ENCODE data around the gene ADCY6.
A peak's percentile ranks its signal among the peaks of the same experiment; 100 is the strongest.

ADCY6 gene

DNA sequence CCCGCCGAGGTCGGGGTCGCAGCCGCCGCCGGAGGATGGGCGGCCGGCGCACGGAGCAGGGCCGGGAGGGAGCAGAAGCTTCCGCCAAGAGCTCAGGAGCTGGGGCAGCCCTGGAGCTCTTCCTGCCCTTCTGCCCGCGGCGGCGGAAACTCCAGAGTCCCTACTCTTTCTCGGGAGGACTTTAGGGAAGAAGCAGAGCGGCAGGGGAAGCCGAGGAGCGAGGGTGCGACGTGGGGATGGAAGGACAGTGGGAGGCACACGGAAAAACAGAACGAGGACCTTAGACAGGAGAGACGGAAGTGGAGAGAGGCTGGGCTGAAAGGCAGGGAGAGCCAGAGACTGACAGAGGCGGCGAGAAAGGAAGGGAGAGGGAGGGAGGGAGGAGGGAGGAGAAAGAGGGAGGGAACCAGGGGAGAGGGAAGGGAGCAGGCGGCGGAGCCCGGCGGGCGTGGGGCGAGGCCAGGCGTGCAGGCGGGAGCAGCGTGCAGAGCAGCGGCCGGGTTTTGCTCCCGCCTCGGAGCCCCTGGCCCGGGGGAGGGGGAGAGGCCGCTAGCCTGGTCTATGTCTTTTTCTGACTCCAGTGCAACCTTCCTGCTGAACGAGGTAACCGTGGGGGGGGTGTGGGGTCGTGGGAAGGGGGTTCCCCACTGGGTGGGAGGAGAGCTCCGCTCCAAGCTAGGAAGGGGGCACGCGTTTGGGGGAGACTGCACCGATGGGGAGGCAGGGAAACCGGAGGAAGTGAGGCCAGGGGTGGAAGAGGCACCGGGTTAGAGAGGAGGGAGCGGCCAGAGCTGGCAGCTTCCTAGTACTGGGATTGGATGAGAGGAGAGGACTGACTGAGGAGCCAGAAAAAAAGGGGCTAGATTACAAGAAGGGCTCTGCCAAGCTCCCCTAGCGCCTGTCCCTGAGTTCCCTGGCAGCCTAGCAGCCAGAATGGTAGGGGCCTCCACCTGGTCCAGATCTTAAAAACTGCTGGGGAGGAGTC, 26.5 kb upstream of the ADCY6 start:
- peak; percentile 54 for DNase-seq (ENCODE audit: extremely low read depth, low read depth)
- TF ChIP-seq, protein P1, sequence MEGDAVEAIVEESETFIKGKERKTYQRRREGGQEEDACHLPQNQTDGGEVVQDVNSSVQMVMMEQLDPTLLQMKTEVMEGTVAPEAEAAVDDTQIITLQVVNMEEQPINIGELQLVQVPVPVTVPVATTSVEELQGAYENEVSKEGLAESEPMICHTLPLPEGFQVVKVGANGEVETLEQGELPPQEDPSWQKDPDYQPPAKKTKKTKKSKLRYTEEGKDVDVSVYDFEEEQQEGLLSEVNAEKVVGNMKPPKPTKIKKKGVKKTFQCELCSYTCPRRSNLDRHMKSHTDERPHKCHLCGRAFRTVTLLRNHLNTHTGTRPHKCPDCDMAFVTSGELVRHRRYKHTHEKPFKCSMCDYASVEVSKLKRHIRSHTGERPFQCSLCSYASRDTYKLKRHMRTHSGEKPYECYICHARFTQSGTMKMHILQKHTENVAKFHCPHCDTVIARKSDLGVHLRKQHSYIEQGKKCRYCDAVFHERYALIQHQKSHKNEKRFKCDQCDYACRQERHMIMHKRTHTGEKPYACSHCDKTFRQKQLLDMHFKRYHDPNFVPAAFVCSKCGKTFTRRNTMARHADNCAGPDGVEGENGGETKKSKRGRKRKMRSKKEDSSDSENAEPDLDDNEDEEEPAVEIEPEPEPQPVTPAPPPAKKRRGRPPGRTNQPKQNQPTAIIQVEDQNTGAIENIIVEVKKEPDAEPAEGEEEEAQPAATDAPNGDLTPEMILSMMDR (IDR thresholded peaks at IDR 0.05; ENCODE audit: low read depth, low read length, missing control alignments): no peak
- peak overlapping the region; percentile 83 for H3K4me3 ChIP-seq (replicated peaks; ENCODE audit: low read depth, low read length)

DNA sequence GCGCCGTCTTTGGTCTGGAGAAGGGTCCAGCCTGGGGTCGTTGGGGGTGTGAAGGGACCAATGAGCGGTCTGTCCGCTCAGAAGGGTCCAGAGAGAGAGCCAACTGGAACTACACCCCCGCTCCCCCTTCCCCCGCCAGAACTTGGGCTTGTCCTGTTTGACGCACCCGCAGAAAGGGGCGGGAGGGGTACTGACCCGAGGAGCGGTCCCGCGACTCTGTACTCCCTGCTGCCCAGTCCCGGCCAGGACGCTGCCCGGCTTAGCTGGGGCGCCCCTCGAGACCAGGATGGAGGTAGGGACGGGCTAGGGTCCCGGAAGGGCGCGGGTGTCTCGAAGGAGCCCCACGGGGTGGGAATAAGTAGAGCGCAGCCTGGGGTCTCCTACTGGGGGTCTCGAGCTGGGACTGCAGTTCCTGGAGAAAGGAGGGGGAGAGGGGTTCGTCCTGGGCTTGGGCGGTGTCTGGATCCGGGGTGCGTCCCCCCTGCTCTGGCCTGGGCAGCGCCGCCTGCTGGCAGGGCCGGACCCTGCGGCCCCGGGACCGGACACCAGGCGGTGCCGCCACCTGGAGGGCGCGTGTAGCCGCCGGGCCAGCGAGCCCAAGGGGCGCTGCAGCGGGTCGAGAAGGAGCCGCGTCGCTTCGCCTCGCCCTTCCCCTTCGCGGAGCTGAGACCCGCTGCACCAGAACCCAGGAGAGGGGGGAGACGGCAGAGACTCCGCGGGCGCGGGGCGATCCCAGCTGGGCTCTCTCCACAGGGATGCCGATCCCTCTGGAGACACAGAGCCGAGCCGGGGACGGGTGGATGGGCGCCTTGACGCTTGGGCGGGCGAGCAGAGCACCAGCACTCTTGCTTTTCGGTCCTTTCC, 25.6 kb upstream of the ADCY6 start:
- peak overlapping the region; percentile 83 for H3K4me3 ChIP-seq (replicated peaks; ENCODE audit: low read depth, low read length)
- DNase-seq (ENCODE audit: extremely low read depth, low read depth): peak; percentile 51
- TF ChIP-seq, protein P1 (IDR thresholded peaks at IDR 0.05; ENCODE audit: low read depth, low read length, missing control alignments): peak; percentile 98

DNA sequence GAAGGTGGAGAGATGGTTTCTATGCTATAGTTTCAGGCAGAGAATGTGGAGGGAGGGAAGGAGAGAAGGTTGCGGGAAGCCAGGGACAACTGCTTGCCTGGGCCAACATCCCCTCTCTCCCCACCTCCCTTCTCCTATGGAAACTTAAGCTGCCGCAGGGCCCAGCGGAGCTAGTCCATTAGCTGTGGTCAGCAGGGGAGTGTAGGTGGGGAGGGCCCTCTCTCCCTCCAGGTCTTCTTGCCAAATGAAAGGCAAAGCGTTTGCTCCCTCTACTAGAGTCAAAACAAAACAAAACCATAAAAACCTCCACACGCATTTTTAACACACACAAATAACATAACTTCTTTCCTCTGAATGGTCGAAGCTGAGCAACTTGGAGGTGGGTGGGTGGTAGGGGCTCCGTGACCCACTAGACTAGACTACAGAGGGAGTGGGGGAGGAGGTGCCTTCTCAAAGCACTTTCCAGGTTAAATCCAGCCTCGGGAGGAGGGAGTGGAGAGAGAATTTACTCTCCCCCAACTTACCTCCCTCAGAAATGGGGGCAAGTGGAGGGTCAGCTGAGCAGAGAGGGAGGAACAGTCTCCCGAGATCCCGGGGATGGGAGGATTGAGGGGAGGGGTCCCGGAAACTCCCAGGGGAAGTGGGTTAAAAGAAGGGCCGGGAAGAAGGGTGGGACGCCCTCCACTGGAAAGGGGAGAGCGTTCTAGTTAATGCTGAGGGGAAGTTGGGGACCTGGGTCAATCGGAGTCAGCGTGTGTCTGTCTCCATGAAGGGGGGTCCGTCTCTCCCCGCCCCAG, 24.8 kb upstream of the ADCY6 start:
- no peak for DNase-seq (ENCODE audit: extremely low read depth, low read depth)
- H3K4me3 ChIP-seq (replicated peaks; ENCODE audit: low read depth, low read length): peak overlapping the region; percentile 83
- TF ChIP-seq, protein P1 (IDR thresholded peaks at IDR 0.05; ENCODE audit: low read depth, low read length, missing control alignments): no peak

DNA sequence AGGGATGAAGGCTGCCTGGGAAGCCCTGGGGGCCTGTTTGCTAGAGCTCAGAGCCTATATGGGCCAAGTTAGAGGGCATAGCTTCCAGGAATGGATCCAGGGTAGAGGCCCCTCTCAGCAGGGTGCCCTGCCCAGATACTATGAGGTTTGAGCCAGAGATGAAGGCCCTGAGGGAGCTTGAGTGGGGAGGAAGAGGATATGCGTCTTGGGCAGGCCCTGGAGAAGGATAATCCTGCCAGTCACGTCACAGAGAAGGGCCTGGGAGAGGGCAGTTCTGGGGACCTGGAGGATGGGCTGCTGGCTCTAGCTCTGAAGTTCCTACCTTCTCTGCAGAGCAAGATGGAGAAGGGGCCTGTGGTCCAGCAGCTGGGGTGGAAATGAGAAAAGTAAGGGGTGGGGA, 23.5 kb upstream of the ADCY6 start:
- no peak for DNase-seq (ENCODE audit: extremely low read depth, low read depth)
- TF ChIP-seq, protein P1 (IDR thresholded peaks at IDR 0.05; ENCODE audit: low read depth, low read length, missing control alignments): no peak
- H3K4me3 ChIP-seq (replicated peaks; ENCODE audit: low read depth, low read length): no peak overlapping the region

DNA sequence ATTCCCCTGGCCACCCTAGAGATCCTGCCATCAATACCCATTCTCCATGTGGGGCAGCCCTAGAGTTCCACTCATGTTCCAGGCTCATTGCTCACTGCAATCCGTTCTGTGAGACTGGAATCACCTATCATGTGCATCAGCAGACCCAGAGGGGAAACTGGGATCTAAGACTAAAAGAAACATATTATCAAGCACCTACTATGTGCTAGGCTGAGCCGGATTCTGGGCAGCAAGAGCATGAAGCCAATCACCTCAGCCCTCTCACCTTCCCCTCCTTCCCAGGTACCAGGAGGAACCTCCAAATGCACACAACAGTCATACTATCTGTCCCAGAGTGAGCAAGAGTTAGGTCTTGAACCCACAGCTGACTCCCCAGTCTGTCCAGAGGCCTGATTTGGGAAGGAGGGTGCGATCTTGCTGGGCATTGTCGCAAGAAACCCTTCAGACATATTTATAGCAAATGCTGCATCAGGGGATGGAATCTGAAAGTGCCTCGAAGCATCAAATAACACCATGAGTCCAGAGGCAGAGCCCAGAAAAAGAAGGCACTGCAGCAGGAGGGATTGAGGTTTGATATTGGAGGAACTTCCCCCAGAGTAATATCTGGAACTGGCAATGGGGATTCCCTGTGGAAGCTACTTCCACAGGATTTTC, 22.7 kb upstream of the ADCY6 start:
- no peak overlapping the region for H3K4me3 ChIP-seq (replicated peaks; ENCODE audit: low read depth, low read length)
- DNase-seq (ENCODE audit: extremely low read depth, low read depth): no peak
- TF ChIP-seq, protein P1 (IDR thresholded peaks at IDR 0.05; ENCODE audit: low read depth, low read length, missing control alignments): no peak
